Jurkat, Clone E6-1 (cell line): ENCODE measurements around the gene MIB1.

Experiments used
- DNase-seq: peaks from one replicate; pipeline ENCODE4 v3.0.0-alpha.2; 2011; ENCODE audit warnings: low read depth, low spot score
- H3K4me3 ChIP-seq: 2 replicates; pipeline ENCODE4 v1.5.1; 2011; ENCODE audit warnings: mild to moderate bottlenecking, low read length, control low read depth, moderate library complexity

MIB1 gene

GRCh38 chr18:21799721-21800120 is 59.1 kb downstream of the MIB1 start:
- no peak for DNase-seq
- H3K4me3 ChIP-seq: no peak overlapping the region

- no peak overlapping the region for H3K4me3 ChIP-seq
- no peak for DNase-seq
These were observed 62.9 kb downstream of the MIB1 start for GRCh38 chr18:21803495-21803894.

GRCh38 chr18:21805771-21806366 is 65.3 kb downstream of the MIB1 start:
- DNase-seq: no peak
- no peak overlapping the region for H3K4me3 ChIP-seq

GRCh38 chr18:21808185-21808584 is 67.6 kb downstream of the MIB1 start:
- no peak overlapping the region for H3K4me3 ChIP-seq
- no peak for DNase-seq

GRCh38 chr18:21809725-21810124 is 69.1 kb downstream of the MIB1 start:
- H3K4me3 ChIP-seq: no peak overlapping the region
- DNase-seq: no peak

GRCh38 chr18:21815101-21815500 is 74.5 kb downstream of the MIB1 start:
- DNase-seq: no peak
- no peak overlapping the region for H3K4me3 ChIP-seq

GRCh38 chr18:21820033-21820810 is 79.6 kb downstream of the MIB1 start:
- DNase-seq: peak; percentile 8
- no peak overlapping the region for H3K4me3 ChIP-seq

DNA sequence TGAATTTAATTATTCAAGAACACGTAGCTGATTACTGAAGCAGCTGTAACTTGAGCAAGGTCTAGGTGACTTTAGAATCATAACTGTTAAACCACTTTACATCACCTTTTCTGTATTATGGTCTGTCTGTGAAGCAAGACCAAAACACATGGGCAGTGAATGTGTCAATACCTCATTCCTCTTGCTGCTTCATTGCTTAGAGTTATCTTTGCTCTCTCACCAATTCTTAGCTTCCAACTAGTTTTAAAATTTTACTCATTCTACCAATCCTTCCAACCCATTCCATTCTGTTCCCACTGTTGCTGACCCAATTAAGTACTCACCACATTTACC is 80.2 kb downstream of the MIB1 start:
- DNase-seq: no peak
- no peak overlapping the region for H3K4me3 ChIP-seq

- DNase-seq: no peak
These were observed 83.3 kb downstream of the MIB1 start for GRCh38 chr18:21823848-21824247.

GRCh38 chr18:21826196-21826595 is 85.6 kb downstream of the MIB1 start:
- no peak for DNase-seq
- no peak overlapping the region for H3K4me3 ChIP-seq

More at GRCh38 chr18:21823848-21824247, 83.3 kb downstream of the MIB1 start:
- H3K4me3 ChIP-seq: no peak overlapping the region

GRCh38 chr18:21826641-21827302 is 86.2 kb downstream of the MIB1 start:
- H3K4me3 ChIP-seq: no peak overlapping the region
- DNase-seq: no peak

- DNase-seq: no peak
- H3K4me3 ChIP-seq: no peak overlapping the region
These were observed 89.9 kb downstream of the MIB1 start for GRCh38 chr18:21830532-21830931.

DNA sequence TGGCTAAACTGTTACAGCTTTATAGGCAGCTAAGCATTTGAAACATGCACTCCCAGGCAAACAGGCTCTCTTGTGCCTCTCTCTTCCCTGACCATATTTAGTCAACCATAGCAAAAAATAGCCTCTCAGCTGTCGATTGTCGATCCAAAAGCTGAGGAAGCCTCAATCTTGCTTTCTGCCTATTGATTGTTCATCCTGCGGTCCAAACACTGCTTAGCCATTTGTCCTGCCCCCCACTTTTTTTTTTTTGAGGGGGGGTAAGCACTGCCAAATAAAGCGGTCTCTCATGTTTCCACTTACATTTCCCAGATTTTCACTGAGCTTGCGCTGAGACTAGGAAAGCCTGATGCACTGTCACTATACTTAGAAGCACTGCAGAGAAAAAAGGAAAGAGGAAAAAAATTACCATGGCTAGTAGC is 90.8 kb downstream of the MIB1 start:
- H3K4me3 ChIP-seq: no peak overlapping the region
- no peak for DNase-seq

DNA sequence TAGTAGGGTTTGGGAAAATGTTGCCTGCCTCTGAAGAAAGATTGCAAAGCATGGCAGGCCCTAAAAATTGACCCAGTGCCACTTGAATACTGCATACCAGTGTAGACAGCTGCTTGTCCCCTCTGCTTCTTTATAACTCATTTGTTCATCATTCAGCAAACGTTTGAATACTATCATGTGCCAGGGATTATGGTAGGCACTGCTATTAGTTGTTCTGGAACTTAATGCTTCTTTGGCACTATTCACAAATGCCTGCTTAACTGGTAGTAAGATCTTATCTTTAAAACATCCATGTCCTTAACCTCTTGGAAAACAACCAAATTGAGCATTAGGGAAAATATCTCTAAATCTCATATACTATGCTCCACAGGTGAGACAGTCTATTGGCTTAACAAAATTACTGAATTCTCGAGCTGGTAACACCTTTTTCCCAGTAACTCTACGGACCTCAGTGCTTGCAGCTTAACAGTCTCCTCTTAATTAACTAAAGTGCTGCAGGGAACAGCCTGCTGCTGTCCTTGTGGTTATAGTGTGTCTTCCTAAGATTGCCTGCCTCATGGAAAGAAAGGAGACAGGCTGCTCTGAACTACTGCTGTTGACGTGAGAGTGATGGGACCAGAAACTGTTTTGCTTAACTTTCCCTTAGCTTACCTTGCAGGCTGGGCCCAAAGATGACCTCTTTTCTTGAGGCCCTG is 93.2 kb downstream of the MIB1 start:
- H3K4me3 ChIP-seq: no peak overlapping the region
- no peak for DNase-seq

DNA sequence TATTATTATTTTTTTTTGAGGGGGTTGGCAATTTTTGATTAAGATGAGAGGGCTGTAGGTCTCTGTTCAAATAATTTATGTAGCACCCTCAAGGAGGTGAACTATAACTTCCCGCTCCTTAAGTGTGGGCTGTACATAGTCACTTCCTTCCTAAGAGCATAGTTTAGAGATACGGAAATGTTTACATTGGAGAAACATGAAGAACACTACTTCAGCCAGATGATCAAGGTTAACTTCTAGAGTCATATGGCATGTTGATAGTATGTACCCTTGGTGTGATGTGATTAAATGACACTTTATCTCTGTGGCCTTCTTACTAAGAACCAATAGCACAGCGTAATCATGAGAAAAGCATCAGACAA is 93.7 kb downstream of the MIB1 start:
- H3K4me3 ChIP-seq: no peak overlapping the region
- DNase-seq: no peak

DNA sequence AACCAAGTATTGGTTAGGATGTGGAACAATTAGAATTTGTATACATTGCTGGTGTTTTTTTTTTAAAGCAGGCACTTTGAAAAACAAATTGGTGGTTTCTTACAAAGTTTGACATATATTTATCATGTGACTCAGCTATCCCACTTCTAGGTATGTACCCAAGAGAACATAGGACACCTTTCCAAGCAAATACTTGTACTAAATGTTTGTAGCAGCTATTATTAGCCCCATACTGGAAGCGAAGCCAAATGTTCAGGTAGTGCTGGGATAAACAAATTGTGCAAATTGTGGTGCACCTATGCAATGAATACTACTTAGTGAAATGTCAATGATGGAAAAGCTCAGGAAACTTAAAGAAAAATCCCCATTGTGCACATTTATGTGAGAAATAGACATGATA is 101.0 kb downstream of the MIB1 start:
- no peak for DNase-seq
- no peak overlapping the region for H3K4me3 ChIP-seq

DNA sequence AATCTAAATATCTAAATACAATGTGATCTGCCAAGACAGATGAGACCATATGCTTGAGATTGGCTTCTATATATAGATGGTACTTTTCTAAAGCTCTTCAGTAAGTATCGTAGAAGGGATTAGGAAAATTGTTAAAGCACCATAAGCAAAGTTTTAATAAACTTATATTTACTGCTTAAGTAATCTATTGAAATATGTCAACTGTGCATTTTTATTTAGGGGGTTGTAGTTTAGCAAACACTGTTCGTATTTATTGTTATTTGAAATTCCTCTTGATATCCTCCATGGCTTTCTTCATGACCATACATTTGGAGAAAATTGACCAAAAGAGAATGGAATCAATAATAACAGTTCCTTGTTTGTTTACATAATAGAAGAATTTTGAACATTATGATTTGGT is 102.7 kb downstream of the MIB1 start:
- H3K4me3 ChIP-seq: no peak overlapping the region
- DNase-seq: no peak

- DNase-seq: peak; percentile 10
- H3K4me3 ChIP-seq: no peak overlapping the region
These were observed 110.9 kb downstream of the MIB1 start for GRCh38 chr18:21851327-21851961.

DNA sequence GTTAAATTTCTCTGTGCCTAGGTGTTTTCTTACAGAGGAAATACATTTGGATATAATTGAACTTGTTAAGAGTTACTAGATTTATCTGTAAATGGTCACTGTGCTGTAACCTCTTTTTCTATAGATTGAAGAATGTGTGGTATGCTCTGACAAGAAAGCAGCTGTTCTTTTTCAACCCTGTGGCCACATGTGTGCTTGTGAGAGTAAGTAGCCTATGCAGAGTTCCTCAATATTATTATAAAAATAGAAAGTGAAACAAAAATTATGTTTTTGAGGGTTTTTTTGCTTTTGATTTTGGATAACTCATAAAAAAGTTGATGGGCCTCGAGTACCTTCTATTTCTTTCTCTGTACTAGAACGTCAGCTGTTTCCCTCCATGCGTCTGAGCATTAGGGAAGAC is 112.4 kb downstream of the MIB1 start:
- no peak overlapping the region for H3K4me3 ChIP-seq
- DNase-seq: no peak
